Non-pigmented ciliary epithelial cell (primary cell): ENCODE data around the gene DNAH6.
"Not testable (repeated sequence)": the region's sequence is repeated elsewhere in the genome, so short reads cannot be mapped to it uniquely, and the experiment has no call there.

Source experiments
- DNase-seq: peaks from one replicate; pipeline ENCODE4 v3.0.0-alpha.2; 2010; ENCODE audit warnings: low read depth

The DNAH6 gene

DNA sequence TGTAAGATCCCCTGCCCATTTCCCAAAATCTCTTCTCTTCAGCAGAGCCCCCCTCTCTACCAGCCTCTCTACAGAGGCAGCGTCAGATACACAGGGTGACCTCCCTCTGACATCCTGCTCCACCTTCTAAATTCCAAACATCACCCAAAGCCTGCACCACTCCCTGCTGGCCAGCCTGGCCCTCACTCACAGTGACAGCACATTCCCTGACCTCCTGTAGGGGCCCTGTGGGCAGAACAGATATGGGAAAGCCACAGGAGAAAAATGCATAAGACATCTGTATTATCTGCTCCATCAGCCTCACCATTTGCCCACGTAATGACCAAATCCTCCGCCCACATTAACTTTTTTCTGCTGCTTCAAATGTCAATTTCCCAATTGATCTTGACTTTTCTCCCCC is 324.0 kb downstream of the DNAH6 start:
- DNase-seq, result no peak

DNA sequence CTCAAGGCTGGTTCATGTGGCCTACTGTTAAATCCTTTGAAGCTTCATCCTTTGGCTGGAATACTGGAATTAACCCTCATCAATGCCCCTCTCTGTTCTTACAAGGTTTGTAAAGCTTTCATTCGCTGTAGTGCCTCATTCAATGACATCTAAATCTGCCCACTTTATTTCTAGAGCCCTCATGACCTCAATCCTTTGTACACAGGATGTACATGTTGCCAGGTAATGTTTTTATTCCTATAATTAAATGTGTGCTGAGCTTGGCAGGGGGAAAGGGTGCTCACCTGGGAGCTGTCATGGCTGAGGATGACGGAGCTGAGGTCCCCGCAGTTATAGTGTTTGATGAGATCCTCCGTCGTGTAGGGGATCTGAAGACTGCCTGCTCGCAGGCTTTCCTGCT is 325.3 kb downstream of the DNAH6 start:
- DNase-seq, result no peak

DNA sequence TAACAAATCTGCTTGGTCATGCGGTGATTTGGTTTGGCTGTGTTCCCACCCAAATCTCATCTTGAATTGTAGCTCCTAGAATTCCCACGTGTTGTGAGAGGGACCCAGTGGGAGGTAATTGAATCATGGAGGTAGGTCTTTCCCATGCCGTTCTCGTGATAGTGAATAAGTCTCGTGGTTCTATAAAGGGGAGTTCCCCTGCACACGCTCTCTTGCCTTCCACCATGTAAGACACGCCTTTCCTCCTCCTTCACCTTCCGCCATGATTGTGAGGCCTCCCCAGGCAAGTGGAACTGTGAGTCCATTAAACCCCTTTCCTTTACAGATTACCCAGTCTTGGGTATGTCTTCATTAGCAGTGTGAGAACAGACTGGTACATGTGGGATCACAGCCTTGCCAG is 327.8 kb downstream of the DNAH6 start:
- no peak for DNase-seq

- DNase-seq, result peak; percentile 30
Observed at GRCh38 chr2:84846041-84846663, 329.9 kb downstream of the DNAH6 start.

GRCh38 chr2:84846741-84847142 is 330.4 kb downstream of the DNAH6 start:
- DNase-seq, result no peak

DNA sequence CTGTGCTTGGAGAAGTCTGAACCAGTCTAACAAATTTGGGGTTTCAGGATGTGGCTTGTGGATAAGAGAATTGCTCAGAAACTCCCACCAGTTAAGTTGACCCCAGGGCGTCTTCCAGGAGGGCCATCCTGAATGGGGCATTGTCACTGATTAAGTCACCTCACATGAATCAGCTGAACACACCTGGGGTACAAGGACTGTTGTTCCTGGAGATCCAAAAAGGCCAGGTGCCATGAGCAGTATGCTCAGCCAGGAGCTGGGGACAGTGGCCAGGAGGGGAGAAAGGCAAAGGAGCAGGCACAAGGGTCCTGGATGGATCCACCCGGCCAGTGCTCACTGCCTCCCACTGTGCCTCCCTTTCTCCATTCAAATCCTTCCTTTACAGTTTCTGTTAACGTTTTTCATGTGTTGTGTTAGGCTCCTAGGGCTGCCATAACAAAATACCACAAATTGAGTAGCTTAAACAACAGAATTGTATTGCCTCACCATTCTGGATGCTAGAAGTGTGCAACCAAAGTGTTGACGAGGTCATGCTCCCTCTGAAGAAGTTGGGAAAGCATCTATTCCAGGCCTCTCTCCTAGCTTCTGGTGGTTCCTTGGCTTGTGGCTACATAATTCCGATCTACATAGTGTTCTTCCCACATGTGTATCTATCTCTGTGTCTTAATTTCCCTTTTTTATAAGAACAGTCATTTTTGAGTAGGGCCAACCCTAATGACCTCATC is 331.2 kb downstream of the DNAH6 start:
- DNase-seq, result no peak

DNA sequence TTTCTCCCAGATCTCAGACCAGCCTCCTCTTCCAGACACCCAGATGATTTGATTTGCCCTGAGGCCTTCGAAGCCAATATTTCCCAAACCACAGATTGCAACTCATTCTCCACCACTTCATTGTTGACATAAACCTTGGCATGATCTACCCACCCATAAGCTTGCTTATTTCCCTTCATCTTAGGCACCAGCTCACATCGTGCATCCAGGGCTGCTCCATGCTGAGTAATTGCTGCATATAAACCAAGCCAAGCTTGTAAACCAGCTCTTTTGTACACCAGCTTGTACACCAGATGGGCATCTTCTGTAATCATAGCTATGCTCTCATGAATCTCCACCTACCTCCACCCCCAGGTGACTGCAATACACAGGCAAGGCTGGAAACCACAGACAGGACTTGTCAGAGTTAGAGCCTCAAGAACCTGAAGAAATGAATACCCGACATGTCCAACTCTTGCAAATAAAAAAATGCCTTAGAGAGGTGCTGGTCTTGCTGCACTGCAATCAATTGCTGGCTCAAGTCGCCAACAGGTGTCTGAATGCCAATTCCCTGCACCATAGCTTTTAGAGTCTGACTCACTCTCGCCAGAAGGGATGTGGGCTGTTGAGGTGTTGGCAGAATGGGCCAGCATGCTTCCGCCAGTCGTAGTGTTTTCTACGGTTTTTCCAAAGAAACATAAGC is 333.1 kb downstream of the DNAH6 start:
- DNase-seq, result no peak

- DNase-seq, result no peak
Observed at GRCh38 chr2:84850471-84850870, 334.2 kb downstream of the DNAH6 start.

GRCh38 chr2:84851876-84852275 is 335.6 kb downstream of the DNAH6 start:
- DNase-seq, result no peak

GRCh38 chr2:84854850-84855249 is 338.6 kb downstream of the DNAH6 start:
- no peak for DNase-seq

DNA sequence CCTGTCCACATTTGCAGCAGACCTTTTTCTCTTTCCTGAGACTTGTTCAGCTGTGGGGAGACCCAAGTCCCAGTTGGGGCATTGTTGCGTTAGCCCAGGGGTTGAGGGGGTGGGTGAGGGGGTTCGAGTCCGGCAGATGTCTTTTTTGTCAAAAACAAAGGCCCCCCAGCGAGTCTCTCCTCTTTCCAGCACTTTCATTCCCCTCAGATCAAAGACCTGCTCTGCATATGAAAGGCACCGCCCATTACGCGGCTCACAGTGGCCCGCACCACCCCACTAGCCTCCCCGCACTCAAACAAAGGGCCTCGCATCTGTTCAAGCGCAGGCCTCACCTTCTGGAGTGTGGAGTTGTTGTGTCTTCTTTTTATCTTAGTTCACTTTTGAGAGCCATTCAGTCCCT is 339.4 kb downstream of the DNAH6 start:
- DNase-seq, result no peak

- no peak for DNase-seq
Observed at GRCh38 chr2:84856787-84857186, 340.5 kb downstream of the DNAH6 start.

GRCh38 chr2:84857566-84857965 is 341.3 kb downstream of the DNAH6 start:
- DNase-seq, result no peak

DNA sequence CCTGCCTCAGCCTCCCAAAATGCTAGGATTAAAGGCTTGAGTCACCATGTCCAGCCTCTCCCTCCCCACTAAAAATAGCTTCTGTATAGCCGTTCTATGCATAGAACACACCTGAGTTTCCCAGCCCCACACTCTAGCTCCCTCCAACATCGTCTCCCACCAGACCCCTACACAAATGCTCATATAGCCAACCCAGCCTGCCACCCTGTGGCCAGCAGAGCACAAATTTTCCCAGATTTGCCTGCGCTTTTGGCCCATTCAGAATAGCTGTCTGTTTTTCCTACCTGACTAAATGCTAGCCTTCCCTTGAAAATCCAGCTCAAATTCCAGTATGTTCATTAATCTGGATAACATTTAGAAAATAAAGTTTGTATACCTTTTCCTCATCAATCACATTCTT is 341.8 kb downstream of the DNAH6 start:
- DNase-seq, result no peak

- DNase-seq, result no peak
Observed at GRCh38 chr2:84858937-84859336, 342.6 kb downstream of the DNAH6 start.

DNA sequence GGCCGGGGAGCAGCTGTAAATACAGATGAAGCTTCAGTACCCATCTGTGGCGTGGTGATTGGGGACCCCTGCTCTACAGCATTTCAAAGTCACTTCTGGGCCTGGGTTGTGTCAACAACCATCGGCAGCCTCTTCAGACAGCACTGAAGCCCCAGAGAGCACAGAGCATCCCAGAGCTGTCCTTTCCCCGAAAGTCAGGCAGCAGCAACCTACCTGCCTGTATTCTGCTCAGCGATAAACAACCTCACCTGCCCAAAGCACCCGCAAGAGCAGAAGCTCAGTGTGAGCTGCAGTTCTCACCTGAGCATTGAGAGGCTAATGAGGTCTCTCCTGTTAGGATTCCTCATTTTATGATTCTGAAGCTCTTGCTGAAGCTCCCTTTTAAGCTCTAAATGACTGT is 345.2 kb downstream of the DNAH6 start:
- no peak for DNase-seq

DNA sequence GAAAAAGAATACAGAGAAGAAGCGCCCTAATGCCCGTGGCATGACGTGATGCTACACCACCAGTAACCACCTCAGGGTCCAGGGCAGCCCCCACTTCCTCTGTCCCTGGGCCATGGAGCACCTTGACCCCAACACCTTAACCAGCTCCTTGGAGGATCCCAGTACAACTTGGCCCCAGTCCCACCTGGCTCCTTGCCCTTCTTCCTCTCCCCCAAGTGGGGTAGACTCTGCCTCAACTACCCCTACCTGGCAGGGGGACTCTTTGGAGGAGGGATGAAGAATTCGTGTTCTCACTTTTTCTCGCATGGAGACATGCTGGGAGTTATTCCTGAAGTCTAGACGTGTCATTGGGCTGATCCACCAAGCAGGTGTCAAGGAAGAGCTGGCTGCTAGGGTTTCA is 345.7 kb downstream of the DNAH6 start:
- no peak for DNase-seq

DNA sequence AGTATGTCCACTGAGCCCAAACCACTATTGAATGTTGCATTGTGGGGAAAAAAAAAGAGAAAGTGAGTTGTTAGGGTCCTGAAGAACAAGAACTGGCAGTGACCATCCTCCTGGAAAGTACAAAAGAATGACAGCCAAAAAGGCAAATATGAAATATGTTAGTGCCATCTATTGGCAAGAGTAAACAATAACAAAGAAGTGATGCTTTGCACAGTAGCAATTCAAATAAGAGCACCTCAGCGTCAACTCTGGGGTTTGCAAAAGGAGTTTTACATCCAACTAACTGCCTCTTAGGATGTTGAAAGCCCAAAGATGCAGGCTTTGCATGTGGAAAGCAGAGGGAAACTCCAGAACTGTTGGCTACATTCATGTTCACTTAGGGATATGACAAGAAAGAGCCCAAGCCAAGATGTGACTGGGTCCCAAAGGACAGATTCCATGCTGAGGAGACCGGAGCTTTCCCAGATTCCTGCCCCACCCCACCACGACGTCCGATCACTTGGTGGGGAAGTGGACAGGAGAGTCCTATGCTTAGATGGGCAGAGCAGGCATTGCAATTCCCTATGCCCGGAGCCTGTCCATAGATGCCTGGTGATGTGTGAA is 349.0 kb downstream of the DNAH6 start:
- no peak for DNase-seq

GRCh38 chr2:84866122-84866521 is 349.8 kb downstream of the DNAH6 start:
- DNase-seq, result no peak

DNA sequence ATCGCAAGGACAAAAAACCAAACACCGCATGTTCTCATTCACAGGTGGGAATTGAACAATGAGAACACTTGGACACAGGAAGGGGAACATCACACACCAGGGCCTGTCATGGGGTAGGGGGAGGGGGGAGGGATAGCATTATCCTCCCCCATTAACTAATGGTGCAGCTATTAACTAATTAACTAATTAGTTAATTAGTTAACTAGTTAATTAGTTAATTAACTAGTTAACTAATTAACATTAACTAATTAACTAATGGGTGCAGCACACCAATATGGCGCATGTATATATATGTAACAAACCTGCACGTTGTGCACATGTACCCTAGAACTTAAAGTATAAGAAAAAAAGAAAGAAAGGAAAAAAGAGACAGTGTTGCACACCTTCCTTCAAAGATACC is 352.0 kb downstream of the DNAH6 start:
- DNase-seq, result not testable (repeated sequence)
